H7 (cell line): ENCODE measurements around the gene UQCC2. TPM values are rescaled to one million over a fixed set of nuclear protein-coding genes. Genes with fewer than 3 reads are reported as not detected.

Experiments used
- DNase-seq: peaks from one replicate; pipeline ENCODE4 v3.0.0; 2012
- H3K27me3 ChIP-seq: 2 replicates; pipeline ENCODE4 v1.6.0; 2011; ENCODE audit warnings: mild to moderate bottlenecking, low read length; ENCODE audit not compliant: control insufficient read depth, insufficient read depth
- H3K36me3 ChIP-seq: replicated peaks from 2 replicates; pipeline ENCODE4 v1.5.1; 2011; ENCODE audit warnings: low read length; ENCODE audit not compliant: control insufficient read depth, insufficient read depth
- H3K4me3 ChIP-seq: 2 replicates; pipeline ENCODE4 v1.5.1; 2011; ENCODE audit warnings: low read depth, mild to moderate bottlenecking, control low read depth, low read length, moderate library complexity; ENCODE audit not compliant: insufficient read depth
- total RNA-seq: library from RNA; depleted of rRNA; stranded (reverse); fragments of >200 nt; shearing (Covaris generic); gene quantifications from 2 replicates; pipeline ENCODE4 v1.2.3, GENCODE V29; 2014

UQCC2 gene
- total RNA-seq, 1 experiment from 2014 or later = 67.1 TPM

- no peak for DNase-seq
- Histone ChIP-seq H3K4me3 (no peak overlapping the region), H3K27me3 (no peaks in the 10 kb centered on the region), H3K36me3 (peaks cover 35% of the 10 kb centered on the region)
Measured at GRCh38 chr6:33697845-33698244, 13.7 kb downstream of the UQCC2 start.

GRCh38 chr6:33696548-33697518 lies 14.7 kb downstream of the UQCC2 start:
- H3K4me3 ChIP-seq = no peak overlapping the region
- peak; percentile 44 for DNase-seq
- peaks cover 35% of the 10 kb centered on the region for H3K36me3 ChIP-seq
- H3K27me3 ChIP-seq = no peaks in the 10 kb centered on the region

GRCh38 chr6:33696076-33696475 lies 15.4 kb downstream of the UQCC2 start:
- DNase-seq = no peak
- Histone ChIP-seq H3K36me3 (peaks cover 37% of the 10 kb centered on the region), H3K4me3 (no peak overlapping the region), H3K27me3 (no peaks in the 10 kb centered on the region)

DNA sequence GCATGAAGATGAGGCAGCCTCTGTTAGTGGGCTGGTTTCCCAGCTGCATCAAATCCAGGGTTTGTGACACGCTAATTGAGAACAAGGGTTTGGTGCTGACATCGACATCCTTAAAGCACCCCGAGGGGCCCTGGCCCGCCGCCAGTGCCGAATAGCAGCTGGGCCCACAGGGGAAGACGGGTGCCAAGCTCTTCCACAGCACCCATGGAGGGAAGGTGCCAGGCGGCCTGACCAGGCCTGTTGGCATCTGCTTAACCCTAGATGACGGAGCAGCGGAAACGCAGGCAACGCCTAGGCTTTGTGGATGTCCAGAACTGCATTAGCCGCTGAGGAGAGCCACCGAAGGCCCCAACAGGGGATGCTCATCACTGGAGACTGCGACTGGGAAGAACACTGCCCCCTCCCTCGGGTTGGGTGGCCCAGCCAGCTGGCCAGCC lies 16.0 kb downstream of the UQCC2 start:
- Histone ChIP-seq H3K36me3 (peaks cover 37% of the 10 kb centered on the region), H3K27me3 (no peaks in the 10 kb centered on the region), H3K4me3 (no peak overlapping the region)
- DNase-seq = peak; percentile 35

DNA sequence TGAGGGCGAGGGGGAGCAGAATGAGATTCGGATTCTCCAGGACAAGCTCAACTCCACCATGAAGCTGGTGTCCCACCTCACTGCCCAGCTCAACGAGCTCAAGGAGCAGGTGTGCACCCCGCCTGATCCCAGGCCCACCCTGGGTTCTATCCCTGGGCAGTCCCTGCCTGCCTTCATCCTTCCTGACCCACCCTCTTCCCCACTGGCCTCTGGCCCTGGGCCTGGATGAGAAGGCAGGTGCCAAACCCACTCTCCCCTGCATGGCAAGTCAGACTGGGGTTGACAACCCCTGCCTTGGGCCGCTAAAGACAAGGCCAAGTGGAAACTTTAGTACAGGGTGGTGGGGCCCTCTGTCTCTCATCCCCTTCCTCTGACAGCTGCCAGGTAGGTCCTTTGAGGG lies 16.5 kb downstream of the UQCC2 start:
- Histone ChIP-seq H3K27me3 (no peaks in the 10 kb centered on the region), H3K4me3 (no peak overlapping the region), H3K36me3 (peaks cover 34% of the 10 kb centered on the region)
- DNase-seq = peak; percentile 36

DNA sequence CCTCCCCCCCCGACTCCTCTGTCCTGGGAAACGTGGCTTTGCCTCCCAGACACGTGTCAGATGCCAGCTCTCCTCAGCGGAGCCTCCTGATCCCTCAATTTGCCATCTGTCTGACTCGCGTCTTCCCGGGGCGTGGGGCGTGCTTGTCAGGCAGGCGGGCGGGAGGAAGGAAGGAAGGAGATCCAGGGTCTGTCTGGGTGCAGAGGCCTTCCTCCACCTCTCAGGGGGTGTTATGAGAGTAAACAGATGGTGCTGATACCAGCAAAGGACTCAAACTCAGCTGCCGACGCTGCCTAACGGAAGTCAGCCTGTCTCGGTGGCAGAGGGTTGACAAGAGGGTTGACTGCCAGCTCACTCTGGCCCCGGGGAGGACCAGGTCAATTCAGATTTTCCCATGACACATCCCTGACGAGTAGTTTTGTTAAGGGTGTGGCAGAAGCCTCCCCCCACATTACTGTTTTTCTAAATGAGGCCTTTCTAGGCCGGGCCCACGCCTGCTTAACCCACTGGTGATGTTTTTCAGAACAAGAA lies 17.0 kb downstream of the UQCC2 start:
- Histone ChIP-seq H3K4me3 (no peak overlapping the region), H3K27me3 (no peaks in the 10 kb centered on the region), H3K36me3 (peaks cover 32% of the 10 kb centered on the region)
- peak; percentile 48 for DNase-seq

DNA sequence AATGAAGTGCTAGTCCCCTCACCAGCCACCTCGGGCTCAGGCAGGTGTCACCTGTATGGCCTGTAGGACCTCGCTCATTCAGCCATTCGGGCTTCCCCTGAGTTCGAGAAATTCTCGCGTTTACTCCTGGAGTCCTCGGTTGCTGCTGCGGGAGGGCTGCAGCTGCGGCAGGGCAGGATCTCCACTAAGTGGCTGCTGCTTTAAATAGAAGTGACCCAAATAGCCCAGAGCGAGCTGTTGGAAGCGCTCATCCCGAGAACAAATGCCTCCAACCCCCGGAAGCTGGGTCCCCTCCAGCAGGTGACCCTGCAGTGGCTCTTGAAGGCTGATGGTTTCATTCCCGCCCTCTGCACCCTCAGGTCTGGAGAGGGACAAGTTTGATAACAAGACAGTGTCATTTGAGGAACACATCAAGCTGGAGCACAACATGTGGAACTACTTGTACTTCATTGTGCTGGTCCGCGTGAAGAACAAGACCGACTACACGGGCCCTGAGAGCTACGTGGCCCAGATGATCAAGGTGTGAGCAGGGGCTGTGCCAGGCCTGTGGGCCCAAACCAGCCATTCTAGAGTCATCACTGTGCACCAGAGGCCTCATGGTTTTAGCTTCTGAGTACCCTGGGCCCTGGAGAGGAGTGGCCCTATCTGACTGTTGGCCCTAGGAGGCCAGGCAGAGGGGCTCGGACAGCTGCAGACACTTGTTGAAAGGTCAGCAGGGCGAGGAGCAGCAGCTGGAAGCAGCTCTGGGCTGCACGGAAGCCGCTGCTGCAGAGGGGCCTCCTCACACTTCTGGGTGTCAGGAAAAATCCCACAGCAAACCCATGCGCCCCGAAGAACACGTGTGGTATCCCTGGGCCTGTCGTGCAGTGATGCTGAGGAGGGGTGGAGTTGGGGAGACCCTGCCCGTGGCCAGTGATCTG lies 18.1 kb downstream of the UQCC2 start:
- Histone ChIP-seq H3K36me3 (peaks cover 29% of the 10 kb centered on the region), H3K4me3 (no peak overlapping the region), H3K27me3 (no peaks in the 10 kb centered on the region)
- peak; percentile 41 for DNase-seq

DNA sequence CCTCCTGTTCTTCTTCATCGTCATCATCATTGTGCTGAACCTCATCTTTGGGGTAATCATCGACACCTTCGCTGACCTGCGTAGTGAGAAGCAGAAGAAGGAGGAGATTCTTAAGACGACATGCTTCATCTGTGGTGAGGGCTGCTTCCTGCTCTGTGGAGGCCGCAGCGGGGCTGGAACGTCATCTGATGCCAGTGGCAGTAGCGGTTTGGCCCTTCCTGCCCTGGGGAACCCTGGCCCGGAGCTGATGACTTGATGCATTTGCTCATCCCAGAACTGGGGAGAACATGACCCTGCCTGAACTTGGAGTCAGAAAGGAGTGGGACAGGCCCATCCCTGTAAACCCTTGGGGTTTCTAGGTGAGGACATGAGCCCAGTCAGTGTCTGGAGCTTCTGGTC lies 18.7 kb downstream of the UQCC2 start:
- Histone ChIP-seq H3K27me3 (no peaks in the 10 kb centered on the region), H3K4me3 (no peak overlapping the region), H3K36me3 (peaks cover 24% of the 10 kb centered on the region)
- DNase-seq = no peak

GRCh38 chr6:33692078-33692759 lies 19.3 kb downstream of the UQCC2 start:
- DNase-seq = peak; percentile 80
- Histone ChIP-seq H3K4me3 (no peak overlapping the region), H3K36me3 (peaks cover 20% of the 10 kb centered on the region), H3K27me3 (no peaks in the 10 kb centered on the region)

DNA sequence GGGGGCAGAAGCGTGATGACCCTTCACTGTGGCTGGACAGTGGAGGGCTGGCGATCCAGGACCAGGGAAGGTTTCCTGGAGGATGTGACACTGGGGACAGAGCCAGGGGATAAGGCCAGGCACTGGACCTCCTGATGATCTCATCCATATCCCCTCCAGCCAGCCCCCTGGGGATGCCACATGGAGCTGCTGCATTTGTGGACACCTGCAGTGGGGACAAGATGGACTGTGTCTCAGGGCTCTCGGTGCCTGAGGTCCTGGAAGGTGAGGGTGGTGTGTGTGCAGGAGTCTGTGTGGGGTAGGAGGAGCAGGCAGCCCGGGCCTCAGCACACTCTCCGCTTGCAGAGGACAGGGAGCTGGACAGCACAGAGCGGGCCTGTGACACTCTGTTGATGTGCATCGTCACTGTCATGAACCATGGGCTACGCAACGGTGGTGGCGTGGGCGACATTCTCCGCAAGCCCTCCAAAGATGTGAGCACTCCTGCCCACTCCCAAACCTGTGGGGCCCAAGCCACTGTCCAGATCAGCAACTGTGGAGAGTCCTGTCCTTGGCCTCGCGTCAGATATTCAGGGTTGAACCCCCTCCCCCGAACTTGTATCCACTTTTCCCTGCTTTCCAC lies 19.9 kb downstream of the UQCC2 start:
- Histone ChIP-seq H3K4me3 (no peak overlapping the region), H3K27me3 (no peaks in the 10 kb centered on the region), H3K36me3 (peaks cover 17% of the 10 kb centered on the region)
- DNase-seq = peak; percentile 34

- no peak overlapping the region for H3K4me3 ChIP-seq
- peaks cover 17% of the 10 kb centered on the region for H3K36me3 ChIP-seq
- DNase-seq = peak; percentile 47
- no peaks in the 10 kb centered on the region for H3K27me3 ChIP-seq
Measured at GRCh38 chr6:33690766-33691165, 20.7 kb downstream of the UQCC2 start.

DNA sequence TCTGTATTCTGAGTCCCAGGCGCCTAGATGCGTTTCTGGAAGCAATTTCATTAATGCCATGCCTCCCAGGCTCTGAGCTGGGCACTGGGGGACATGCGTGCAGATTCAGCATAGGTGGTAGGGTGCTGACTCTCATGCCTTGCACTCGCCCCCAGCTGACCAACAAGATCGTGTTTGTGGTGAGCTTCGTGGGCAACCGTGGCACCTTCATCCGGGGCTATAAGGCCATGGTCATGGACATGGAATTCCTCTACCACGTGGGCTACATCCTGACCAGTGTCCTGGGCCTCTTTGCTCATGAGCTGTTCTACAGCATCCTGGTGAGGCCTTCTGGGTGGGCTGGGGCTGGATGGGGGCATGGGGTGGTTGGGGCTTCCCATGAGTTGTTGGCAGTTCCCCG lies 21.6 kb downstream of the UQCC2 start:
- no peaks in the 10 kb centered on the region for H3K27me3 ChIP-seq
- H3K36me3 ChIP-seq = peaks cover 17% of the 10 kb centered on the region
- peak; percentile 32 for DNase-seq
- no peak overlapping the region for H3K4me3 ChIP-seq

GRCh38 chr6:33689148-33689494 lies 22.4 kb downstream of the UQCC2 start:
- no peak overlapping the region for H3K4me3 ChIP-seq
- DNase-seq = no peak
- no peaks in the 10 kb centered on the region for H3K27me3 ChIP-seq
- peaks cover 21% of the 10 kb centered on the region for H3K36me3 ChIP-seq
